GM23338 (cell line): ENCODE data around the gene EIF4A3. TPM values are rescaled to one million over a fixed set of nuclear protein-coding genes. Genes with fewer than 3 reads are reported as not detected.

Source experiments
- ATAC-seq: fragments of 200-7000 bp; cut with Tn5 transposase; 3 replicates; pipeline ENCODE4 v1.9.1; 2020
- DNase-seq: peaks from one replicate; pipeline ENCODE4 v3.0.0-alpha.2; 2015; ENCODE audit warnings: low spot score
- H2AFZ ChIP-seq: fragments of 200-600 bp; sonication (generic); 2 replicates; pipeline ENCODE4 v1.8.0; 2016; ENCODE audit warnings: antibody characterized with exemption, mild to moderate bottlenecking, moderate library complexity
- H3F3A ChIP-seq: fragments of 200-600 bp; sonication (generic); replicated peaks from 2 replicates; pipeline ENCODE4 v1.8.0; 2017; ENCODE audit warnings: antibody characterized with exemption, mixed run types, low read depth
- H3K27ac ChIP-seq: fragments of 200-600 bp; sonication (generic); 2 replicates; pipeline ENCODE4 v1.6.1; 2016; ENCODE audit warnings: low read depth
- H3K27me3 ChIP-seq: fragments of 200-600 bp; sonication (generic); 2 replicates; pipeline ENCODE4 v1.8.0; 2016; ENCODE audit warnings: mild to moderate bottlenecking, mixed run types, moderate library complexity; ENCODE audit not compliant: insufficient read depth
- H3K36me3 ChIP-seq: fragments of 200-600 bp; sonication (generic); 2 replicates; pipeline ENCODE4 v1.8.0; 2016; ENCODE audit warnings: mild to moderate bottlenecking; ENCODE audit not compliant: insufficient read depth
- H3K4me1 ChIP-seq: fragments of 200-600 bp; sonication (generic); 2 replicates; pipeline ENCODE4 v1.8.0; 2016; ENCODE audit warnings: mild to moderate bottlenecking, moderate library complexity; ENCODE audit not compliant: insufficient read depth
- H3K4me2 ChIP-seq: fragments of 200-600 bp; sonication (generic); 2 replicates; pipeline ENCODE4 v1.7.1; 2017; ENCODE audit warnings: mixed run types
- H3K4me3 ChIP-seq: fragments of 200-600 bp; sonication (generic); 2 replicates; pipeline ENCODE4 v1.6.1; 2016; ENCODE audit warnings: mixed run types
- H3K79me2 ChIP-seq: fragments of 200-600 bp; sonication (generic); replicated peaks from 2 replicates; pipeline ENCODE4 v1.8.0; 2017; ENCODE audit warnings: mild to moderate bottlenecking; ENCODE audit not compliant: insufficient read depth
- H3K9me2 ChIP-seq: fragments of 200-600 bp; sonication (generic); 2 replicates; pipeline ENCODE4 v1.8.0; 2017; ENCODE audit not compliant: insufficient read depth
- H4K20me1 ChIP-seq: fragments of 200-600 bp; sonication (generic); replicated peaks from 2 replicates; pipeline ENCODE4 v1.8.0; 2017; ENCODE audit warnings: mild to moderate bottlenecking; ENCODE audit not compliant: insufficient read depth
- H3K27ac Mint-ChIP-seq: 2 replicates; pipeline ENCODE4 v1.8.0; 2020; ENCODE audit warnings: inconsistent platforms, mild to moderate bottlenecking, moderate library complexity, mixed read lengths
- H3K27me3 Mint-ChIP-seq: 3 replicates; pipeline ENCODE4 v1.8.0; 2022; ENCODE audit warnings: low read depth, mild to moderate bottlenecking, moderate library complexity, mixed read lengths, inconsistent platforms; ENCODE audit not compliant: insufficient read depth, poor library complexity
- H3K36me3 Mint-ChIP-seq: 3 replicates; pipeline ENCODE4 v1.8.0; 2021; ENCODE audit warnings: low read depth, mild to moderate bottlenecking, inconsistent platforms, moderate library complexity, mixed read lengths
- H3K4me1 Mint-ChIP-seq: 3 replicates; pipeline ENCODE4 v1.8.0; 2020; ENCODE audit warnings: mild to moderate bottlenecking, inconsistent platforms, mixed read lengths
- H3K4me3 Mint-ChIP-seq: 3 replicates; pipeline ENCODE4 v1.8.0; 2021; ENCODE audit warnings: moderate library complexity, mild to moderate bottlenecking, inconsistent platforms, mixed read lengths
- H3K9me3 Mint-ChIP-seq: 3 replicates; pipeline ENCODE4 v1.8.0; 2020; ENCODE audit warnings: moderate library complexity, mild to moderate bottlenecking, inconsistent platforms, mixed read lengths
- CREB1 ChIP-seq: fragments of 250-450 bp; sonication (Bioruptor Pico); IDR thresholded peaks from 2 replicates; pipeline ENCODE4 v1.5.0; 2020; ENCODE audit warnings: low read depth, mild to moderate bottlenecking, moderate library complexity
- ETS1 ChIP-seq: IDR thresholded peaks from 2 replicates; pipeline ENCODE4 v1.6.1; 2016; ENCODE audit warnings: antibody characterized with exemption
- EZH2phosphoT487 ChIP-seq: fragments of 200-600 bp; sonication (generic); IDR thresholded peaks from one replicate; pipeline ENCODE4 v1.8.1; 2018; ENCODE audit warnings: antibody characterized with exemption; ENCODE audit not compliant: unreplicated experiment
- JUNB ChIP-seq: IDR thresholded peaks from one replicate; pipeline ENCODE4 v1.6.1; 2016; ENCODE audit warnings: antibody characterized with exemption; ENCODE audit not compliant: unreplicated experiment
- POLR2AphosphoS5 ChIP-seq: IDR thresholded peaks from 2 replicates; pipeline ENCODE4 v1.6.1; 2016; ENCODE audit warnings: antibody characterized with exemption, low read depth
- REST ChIP-seq: IDR thresholded peaks from one replicate; pipeline ENCODE4 v1.6.1; 2018; ENCODE audit warnings: antibody characterized with exemption; ENCODE audit not compliant: unreplicated experiment
- STAT1 ChIP-seq: IDR thresholded peaks from one replicate; pipeline ENCODE4 v1.6.1; 2016; ENCODE audit warnings: antibody characterized with exemption; ENCODE audit not compliant: unreplicated experiment
- ZNF331 ChIP-seq: fragments of 250-450 bp; sonication (Bioruptor Pico); IDR thresholded peaks from 2 replicates; pipeline ENCODE4 v1.5.0; 2020; ENCODE audit warnings: low read depth, mild to moderate bottlenecking, moderate library complexity
- ZNF462 ChIP-seq: fragments of 250-450 bp; sonication (Bioruptor Pico); IDR thresholded peaks from 2 replicates; pipeline ENCODE4 v1.5.0; 2020; ENCODE audit warnings: mild to moderate bottlenecking, moderate library complexity
- polyA plus RNA-seq: library from polyadenylated mRNA; unstranded; fragments of >200 nt; fragmentation: Nextera tagmentation; extraction: Ambion mirVana; gene quantifications from 2 replicates; pipeline ENCODE4 v1.2.1, GENCODE V29; 2016
- total RNA-seq: library from RNA; depleted of rRNA; stranded (reverse); fragments of >200 nt; shearing (Covaris generic); gene quantifications from 2 replicates; pipeline ENCODE4 v1.2.3, GENCODE V29; 2014

EIF4A3 gene
- total and polyA plus RNA-seq, 2 experiments from 2014 or later, result 146 to 156 TPM

GRCh38 chr17:80113033-80113484 is 33.9 kb downstream of the EIF4A3 start:
- H3K27ac ChIP-seq, result no peak overlapping the region
- no peak overlapping the region; the same call in 1 of the 2 replicates for H3K4me2 ChIP-seq
- H3K27me3 ChIP-seq, result no peaks in the 10 kb centered on the region
- no peak overlapping the region for H3K4me3 ChIP-seq
- Mint-ChIP-seq H3K9me3 (no peaks in the 10 kb centered on the region; the same call in 1 of the 3 replicates), H3K36me3 (peaks cover 23% of the 10 kb centered on the region; the same call in 2 of the 3 replicates), H3K4me3 (no peak overlapping the region), H3K27ac (peak overlapping the region; percentile 78; the same call in 1 of the 2 replicates), H3K4me1 (peaks cover 14% of the 10 kb centered on the region), H3K27me3 (peaks cover 5% of the 10 kb centered on the region)
- peaks cover 3% of the 10 kb centered on the region; the same call in 1 of the 2 replicates for H3K4me1 ChIP-seq
- H3F3A ChIP-seq, result 0 out of 2 replicates have a peak, but pooled peaks cover 5% of the 10 kb centered on the region
- H2AFZ ChIP-seq, result no peak overlapping the region
- no peak for TF ChIP-seq REST
- TF ChIP-seq ZNF331 (CRISPR knock-in tag), result no peak
- H3K79me2 ChIP-seq, result no peaks in the 10 kb centered on the region
- no peaks in the 10 kb centered on the region for H3K9me2 ChIP-seq
- H4K20me1 ChIP-seq, result no peaks in the 10 kb centered on the region
- peak; percentile 69 for ATAC-seq
- DNase-seq, result peak; percentile 37
- H3K36me3 ChIP-seq, result no peaks in the 10 kb centered on the region; the same call in 1 of the 2 replicates

- Histone ChIP-seq H3K4me2 (no peak overlapping the region), H3K4me1 (peaks cover 3% of the 10 kb centered on the region; the same call in 1 of the 2 replicates), H3K27ac (no peak overlapping the region), H3K9me2 (no peaks in the 10 kb centered on the region), H3K36me3 (no peaks in the 10 kb centered on the region; the same call in 1 of the 2 replicates), H3F3A (0 out of 2 replicates have a peak, but pooled peaks cover 5% of the 10 kb centered on the region), H3K79me2 (no peaks in the 10 kb centered on the region), H2AFZ (no peak overlapping the region), H3K4me3 (no peak overlapping the region), H4K20me1 (no peaks in the 10 kb centered on the region), H3K27me3 (no peaks in the 10 kb centered on the region)
- H3K27me3 Mint-ChIP-seq, result peaks cover 5% of the 10 kb centered on the region
- H3K9me3 Mint-ChIP-seq, result no peaks in the 10 kb centered on the region; the same call in 1 of the 3 replicates
- peak; percentile 14 for ATAC-seq
- no peak overlapping the region for H3K27ac Mint-ChIP-seq
- DNase-seq, result no peak
- peaks cover 14% of the 10 kb centered on the region for H3K4me1 Mint-ChIP-seq
- H3K4me3 Mint-ChIP-seq, result no peak overlapping the region
- peaks cover 23% of the 10 kb centered on the region; the same call in 2 of the 3 replicates for H3K36me3 Mint-ChIP-seq
- TF ChIP-seq ETS1 (no peak), ZNF462 (CRISPR knock-in tag) (no peak), POLR2AphosphoS5 (no peak), CREB1 (CRISPR knock-in tag) (no peak), STAT1 (no peak), JUNB (no peak), EZH2phosphoT487 (no peak)
Measured at GRCh38 chr17:80112471-80113032, 34.4 kb downstream of the EIF4A3 start.
